ENCODE measurements around the gene PHF21A. TPM values are rescaled to one million over a fixed set of nuclear protein-coding genes. Genes with fewer than 3 reads are reported as not detected.

PHF21A gene
- total RNA-seq = 100 to 1,000 TPM in 1 of 4 donors, 10 to 100 TPM in 2, 1 to 10 TPM in 1; 8.9 to 118 (median 34.4) TPM

DNA sequence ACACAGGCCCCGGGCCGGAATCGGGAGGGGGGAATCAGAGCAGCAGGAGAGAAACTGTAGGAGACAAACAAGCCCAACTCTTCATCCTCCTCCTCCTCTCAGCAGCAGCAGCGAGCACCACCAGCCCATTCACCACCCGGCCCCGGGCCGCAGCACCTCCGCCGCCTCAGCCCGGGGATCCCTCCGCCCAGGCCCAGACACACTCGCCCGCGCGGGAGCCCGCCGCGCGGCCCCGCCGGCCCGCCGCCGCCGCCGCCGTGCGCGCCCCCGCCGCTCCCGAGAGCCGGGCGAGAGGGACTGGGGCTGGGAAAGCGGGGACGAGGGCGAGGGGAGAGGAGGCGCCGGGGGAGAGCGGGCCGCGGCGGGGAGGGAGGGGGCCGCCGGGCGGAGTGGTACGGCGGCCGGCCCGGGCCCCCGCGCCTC lies at the start of gene PHF21A:
TSS of gene PHF21A (minus strand) at position 154 of the 423 bp plus-strand sequence. CDS start 37,235 bp downstream, outside the sequence.
- peak; percentile 86 to 95 (median 93) for DNase-seq
- Histone ChIP-seq H3K4me1 (peaks cover 0 to 10% (median 0%) of the 10 kb centered on the region in 4 donors), H3K36me3 (no peaks in the 10 kb centered on the region), H3K4me3 (peak within 1 kb of the TSS; percentile 55 to 87 (median 78)), H3K27me3 (no peaks in the 10 kb centered on the region), H3K9me3 (no peaks in the 10 kb centered on the region), H3K27ac (peak within 1 kb of the TSS; percentile 86 to 100 (median 94))
- TF ChIP-seq POLR2A (IDR thresholded peaks at IDR 0.05) (peak; percentile 49 to 60), CTCF (IDR thresholded peaks at IDR 0.05) (no peak)

DNA sequence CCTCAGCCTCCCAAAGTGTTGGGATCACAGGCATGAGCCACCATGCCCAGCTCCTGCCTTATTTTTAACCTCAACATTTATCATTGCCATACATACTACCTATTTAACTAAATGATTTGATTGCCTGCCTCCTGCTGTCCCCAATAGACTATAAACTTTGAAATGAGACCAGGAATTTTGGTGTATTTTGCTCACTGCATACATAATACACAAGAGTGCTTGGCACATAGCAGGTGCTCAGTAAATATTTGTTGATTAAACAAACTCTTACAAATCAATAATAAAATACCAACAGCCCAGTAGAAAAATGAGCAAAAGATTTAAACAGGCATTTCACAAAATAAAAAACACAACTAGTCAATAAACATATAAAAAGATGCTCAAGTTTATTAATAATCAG lies 49.5 kb upstream of the PHF21A start:
- H3K4me1 ChIP-seq = no peaks in the 10 kb centered on the region
- TF ChIP-seq CTCF (IDR thresholded peaks at IDR 0.05) (no peak), POLR2A (IDR thresholded peaks at IDR 0.05) (no peak)
- no peaks in the 10 kb centered on the region for H3K36me3 ChIP-seq
- no peaks in the 10 kb centered on the region for H3K27me3 ChIP-seq
- H3K27ac ChIP-seq = no peak overlapping the region
- no peaks in the 10 kb centered on the region for H3K9me3 ChIP-seq
- DNase-seq = no peak
- no peak overlapping the region for H3K4me3 ChIP-seq

DNA sequence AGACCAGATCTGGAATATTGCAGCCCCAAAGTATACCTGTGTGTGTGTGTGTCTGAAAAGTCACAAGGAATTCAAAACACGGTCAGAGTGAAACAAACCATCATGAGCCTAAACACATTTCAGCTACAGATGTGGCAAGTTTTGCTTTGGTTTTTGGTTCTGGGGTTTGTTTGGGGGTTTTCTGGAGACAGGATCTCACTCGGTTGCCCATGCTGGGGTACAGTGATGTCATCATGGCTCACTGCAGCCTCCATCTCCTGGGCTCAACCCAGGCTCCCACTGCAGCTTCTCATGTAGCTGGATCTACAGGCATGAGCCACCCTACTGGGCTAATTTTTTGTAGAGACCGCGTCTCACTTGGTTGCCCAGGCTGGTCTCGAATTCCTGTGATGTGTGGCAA lies 41.4 kb upstream of the PHF21A start:
- Histone ChIP-seq H3K36me3 (no peaks in the 10 kb centered on the region), H3K4me3 (no peak overlapping the region), H3K4me1 (no peaks in the 10 kb centered on the region), H3K27ac (no peak overlapping the region), H3K9me3 (no peaks in the 10 kb centered on the region), H3K27me3 (no peaks in the 10 kb centered on the region)
- TF ChIP-seq CTCF (IDR thresholded peaks at IDR 0.05) (no peak), POLR2A (IDR thresholded peaks at IDR 0.05) (no peak)
- no peak for DNase-seq

GRCh38 chr11:46161201-46161600 lies 39.9 kb upstream of the PHF21A start:
- Histone ChIP-seq H3K4me3 (no peak overlapping the region), H3K36me3 (no peaks in the 10 kb centered on the region), H3K4me1 (no peaks in the 10 kb centered on the region), H3K27ac (no peak overlapping the region), H3K27me3 (no peaks in the 10 kb centered on the region), H3K9me3 (no peaks in the 10 kb centered on the region)
- no peak for TF ChIP-seq CTCF (IDR thresholded peaks at IDR 0.05)
- TF ChIP-seq POLR2A (IDR thresholded peaks at IDR 0.05) = no peak
- no peak for DNase-seq

DNA sequence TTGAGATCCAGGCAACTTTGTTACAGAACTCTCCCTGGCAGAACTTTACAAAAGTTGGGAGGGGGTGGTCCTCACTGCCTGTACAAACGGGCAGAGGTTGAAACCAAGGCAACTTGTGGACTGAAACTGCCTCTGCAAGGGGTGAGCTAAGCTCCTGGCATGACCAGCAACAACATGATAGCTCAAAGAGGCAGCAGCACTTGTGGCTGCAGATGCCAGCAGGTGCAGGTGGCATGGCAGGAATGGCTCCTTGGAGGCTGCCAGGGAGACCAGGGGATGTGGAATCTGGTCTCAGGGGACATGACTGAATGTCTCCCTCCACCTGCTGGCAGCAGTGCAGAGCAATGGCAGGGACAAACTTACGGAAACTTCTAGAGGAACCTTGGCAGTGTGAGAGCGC lies 38.8 kb upstream of the PHF21A start:
- Histone ChIP-seq H3K4me3 (no peak overlapping the region), H3K4me1 (no peaks in the 10 kb centered on the region), H3K27ac (no peak overlapping the region), H3K36me3 (no peaks in the 10 kb centered on the region), H3K9me3 (no peaks in the 10 kb centered on the region), H3K27me3 (no peaks in the 10 kb centered on the region)
- DNase-seq = no peak
- TF ChIP-seq CTCF (IDR thresholded peaks at IDR 0.05) = peak in 1 of 6 experiments; percentile 5
- no peak for TF ChIP-seq POLR2A (IDR thresholded peaks at IDR 0.05)

GRCh38 chr11:46159680-46160079 lies 38.4 kb upstream of the PHF21A start:
- Histone ChIP-seq H3K27me3 (no peaks in the 10 kb centered on the region), H3K36me3 (no peaks in the 10 kb centered on the region), H3K4me1 (no peaks in the 10 kb centered on the region), H3K27ac (no peak overlapping the region), H3K4me3 (no peak overlapping the region), H3K9me3 (no peaks in the 10 kb centered on the region)
- TF ChIP-seq POLR2A (IDR thresholded peaks at IDR 0.05) (no peak), CTCF (IDR thresholded peaks at IDR 0.05) (no peak)
- DNase-seq = no peak
